ENCODE results near the gene PILRB.
"Not testable (repeated sequence)": the region's sequence is repeated elsewhere in the genome, so short reads cannot be mapped to it uniquely, and the experiment has no call there.

Gene PILRB

DNA sequence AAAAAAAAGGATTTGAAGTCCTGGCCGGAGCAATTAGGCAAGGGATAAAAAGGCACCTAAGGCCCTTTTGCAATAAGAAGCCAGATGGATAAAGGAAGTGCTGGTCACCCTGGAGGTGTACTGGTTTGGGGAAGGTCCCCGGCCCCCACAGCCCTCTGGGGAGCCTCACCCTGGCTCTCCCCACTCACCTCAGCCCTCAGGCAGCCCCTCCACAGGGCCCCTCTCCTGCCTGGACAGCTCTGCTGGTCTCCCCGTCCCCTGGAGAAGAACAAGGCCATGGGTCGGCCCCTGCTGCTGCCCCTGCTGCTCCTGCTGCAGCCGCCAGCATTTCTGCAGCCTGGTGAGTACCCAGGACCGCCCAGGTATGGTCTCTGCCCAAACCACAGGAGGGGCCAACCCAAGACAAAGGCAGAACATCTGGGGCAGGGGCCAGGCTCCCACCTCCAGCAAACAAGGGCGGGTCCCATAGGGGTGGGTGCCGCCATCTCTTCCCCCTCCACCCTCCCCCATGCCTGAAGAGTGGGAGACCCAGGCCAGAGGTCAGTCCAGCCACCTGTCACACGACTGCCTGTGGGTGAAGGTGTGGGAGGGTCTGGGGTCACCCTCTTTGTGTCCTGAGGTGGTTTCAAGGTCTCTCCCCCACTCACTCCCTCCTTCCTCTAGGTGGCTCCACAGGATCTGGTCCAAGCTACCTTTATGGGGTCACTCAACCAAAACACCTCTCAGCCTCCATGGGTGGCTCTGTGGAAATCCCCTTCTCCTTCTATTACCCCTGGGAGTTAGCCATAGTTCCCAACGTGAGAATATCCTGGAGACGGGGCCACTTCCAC lies at the start of gene PILRB:
Gene PILRB, plus strand, starts transcription at position 91 of the 830 bp plus-strand sequence. Its CDS starts 186 bp downstream, at position 277.
- DNase-seq, result no peak

DNA sequence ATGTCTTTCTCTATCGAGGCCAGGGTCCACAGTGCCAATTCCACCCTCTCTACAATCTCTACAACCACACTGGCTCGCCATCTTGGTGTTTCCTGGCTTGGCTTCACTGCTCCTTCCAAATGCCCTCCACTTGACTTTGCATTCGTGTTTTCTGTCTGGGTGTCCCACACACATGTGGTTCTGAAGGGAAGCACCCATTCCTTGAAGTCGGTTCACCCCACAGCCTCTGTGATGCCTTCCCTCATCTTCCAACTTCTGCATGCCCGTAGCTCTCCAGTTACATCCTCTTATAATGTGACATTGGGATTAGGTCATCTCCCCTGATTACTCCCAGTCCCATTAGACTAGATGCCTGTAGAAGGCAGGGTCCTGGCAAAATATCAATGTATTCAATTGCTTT lies 39.6 kb upstream of the PILRB start:
- not testable (repeated sequence) for DNase-seq

DNA sequence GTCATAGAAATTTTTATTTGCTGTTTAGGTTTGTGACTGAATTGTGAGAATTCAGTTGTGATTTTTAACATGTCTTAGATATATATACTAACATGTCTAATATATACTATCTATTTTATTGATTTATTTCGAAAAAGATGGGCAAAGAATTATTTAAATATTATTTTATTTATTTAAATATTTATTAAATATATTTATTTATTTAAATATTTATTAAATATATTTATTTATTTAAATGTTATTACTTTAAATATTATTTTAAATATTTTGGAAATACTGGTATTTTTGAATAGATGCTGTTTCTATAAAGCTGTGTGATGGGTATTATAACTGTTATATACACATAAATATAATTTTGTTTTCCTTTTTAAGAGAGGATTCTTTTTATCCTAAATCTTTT lies 36.3 kb upstream of the PILRB start:
- DNase-seq, result not testable (repeated sequence)

DNA sequence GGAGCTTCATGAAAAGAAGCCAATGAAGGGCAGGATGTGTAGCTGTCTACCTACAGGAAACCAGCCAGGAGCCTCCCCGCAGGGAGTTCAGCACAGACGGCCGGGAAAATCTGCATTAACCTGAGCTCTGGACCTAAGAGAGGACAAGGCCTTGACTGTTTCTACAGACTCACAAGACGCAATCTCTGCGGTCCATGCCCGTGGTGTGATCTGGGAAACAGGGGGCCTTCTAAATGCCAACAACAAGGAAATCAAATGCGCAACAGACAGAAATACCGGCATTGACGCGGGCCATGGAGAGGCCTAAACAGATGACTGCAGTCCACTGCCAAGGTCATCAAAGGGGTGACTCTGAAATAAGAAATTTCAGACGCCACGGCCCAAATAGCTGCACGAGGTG lies 33.7 kb upstream of the PILRB start:
- not testable (repeated sequence) for DNase-seq

DNA sequence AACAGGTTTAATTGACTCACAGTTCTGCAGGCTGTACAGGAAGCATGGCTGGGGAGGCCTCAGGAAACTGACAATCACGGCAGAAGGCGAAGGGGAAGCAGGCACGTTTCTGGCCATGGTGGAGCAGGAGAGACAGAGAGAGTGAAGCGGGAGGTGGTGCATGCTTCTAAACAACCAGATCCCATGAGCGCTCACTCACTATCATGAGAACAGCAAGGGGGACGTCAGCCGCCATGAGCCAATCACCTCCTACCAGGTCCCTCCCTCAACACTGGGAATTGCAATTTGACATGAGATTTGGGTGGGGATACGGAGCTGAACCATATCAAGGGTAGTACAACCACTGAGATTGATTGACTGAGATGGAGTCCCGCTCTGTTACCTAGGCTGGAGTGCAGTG lies 32.2 kb upstream of the PILRB start:
- DNase-seq, result not testable (repeated sequence)

DNA sequence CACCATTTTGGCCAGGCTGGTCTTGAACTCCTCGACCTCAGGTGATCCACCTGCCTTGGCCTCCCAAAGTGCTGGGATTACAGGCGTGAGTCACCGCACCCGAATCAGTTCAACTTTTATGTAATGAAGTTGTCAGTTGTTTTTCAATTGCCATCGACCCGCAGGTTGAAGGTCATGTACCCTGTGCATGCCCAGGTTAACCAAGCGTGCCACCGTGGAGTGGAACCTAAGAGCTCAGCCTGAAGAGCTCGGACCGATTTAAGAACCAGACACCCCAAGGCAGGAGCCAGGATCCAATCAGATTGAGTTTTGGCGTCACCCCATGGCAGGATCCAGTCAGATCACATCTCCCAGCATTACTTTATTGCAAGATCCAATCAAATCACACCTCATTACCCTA lies 31.0 kb upstream of the PILRB start:
- not testable (repeated sequence) for DNase-seq

DNA sequence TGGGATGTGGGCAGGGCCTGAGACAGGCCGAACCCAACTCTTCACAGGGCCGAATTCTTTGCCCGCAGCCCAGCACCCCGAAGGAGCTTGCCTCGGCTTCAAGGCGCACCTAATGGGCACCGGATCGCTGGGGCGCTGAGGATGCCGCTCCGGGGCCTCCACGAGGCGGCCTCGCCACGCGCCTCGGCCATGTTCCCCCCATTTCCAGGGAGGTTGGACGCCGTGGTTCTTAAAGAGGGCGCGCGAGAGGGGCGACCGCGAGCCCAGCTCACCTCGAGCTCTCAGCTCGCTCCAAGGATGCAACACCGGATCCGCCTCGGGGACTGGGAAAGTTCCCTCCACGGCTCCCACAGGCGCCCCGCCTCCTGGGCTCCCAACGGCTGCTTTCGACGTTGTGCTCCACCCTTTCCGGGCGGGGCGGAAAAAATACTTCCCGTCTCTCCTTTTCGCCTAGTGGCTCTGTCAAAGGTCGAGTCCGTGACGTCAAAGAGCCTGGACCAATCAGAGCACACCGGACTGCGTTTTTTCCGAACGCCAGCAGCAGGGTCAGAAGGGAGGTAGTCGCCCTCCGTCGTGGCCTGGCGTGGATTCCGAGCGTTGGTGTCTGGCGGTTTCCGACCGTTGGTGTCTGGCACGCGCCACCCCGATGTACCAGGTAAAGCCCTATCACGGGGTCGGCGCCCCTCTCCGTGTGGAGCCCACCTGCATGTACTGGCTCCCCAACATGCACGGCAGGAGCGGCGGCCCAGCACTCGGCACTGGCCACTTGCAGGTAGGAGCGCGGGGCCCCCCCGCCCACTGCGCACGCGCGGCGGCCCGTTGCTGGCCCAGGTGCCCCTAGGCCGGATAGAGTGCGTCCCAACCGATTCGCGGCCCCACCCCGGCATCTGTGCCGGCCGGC lies 22.1 kb upstream of the PILRB start:
- peak; percentile 58 to 93 for DNase-seq

DNA sequence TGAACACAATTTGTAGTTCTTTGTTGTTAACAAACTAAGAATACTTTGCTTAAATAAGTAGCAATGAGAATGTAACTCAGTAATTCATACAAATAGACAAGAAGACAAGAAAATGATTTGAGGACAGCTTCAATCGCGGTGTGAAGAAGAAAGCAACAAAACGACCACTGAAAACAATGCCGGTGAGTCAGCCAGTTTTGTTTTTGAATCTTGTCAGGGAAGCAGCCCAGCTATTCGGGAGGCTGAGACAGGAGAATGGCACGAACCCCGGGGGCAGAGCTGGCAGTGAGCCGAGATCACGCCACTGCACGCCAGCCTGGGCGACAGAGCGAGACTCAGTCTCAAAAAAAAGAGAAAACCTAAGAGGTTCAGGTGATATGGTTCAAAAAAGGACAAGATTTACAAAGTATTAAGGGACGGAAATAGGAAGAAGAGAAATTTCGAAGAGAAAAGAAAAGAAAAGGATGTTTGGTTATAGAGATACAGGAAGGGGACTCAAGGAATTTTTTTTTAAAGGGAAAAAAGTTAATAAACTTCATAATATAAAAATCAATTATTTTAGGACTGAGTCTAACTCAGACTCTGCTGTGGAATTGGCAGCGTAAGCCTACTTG lies 19.7 kb upstream of the PILRB start:
- DNase-seq, result not testable (repeated sequence)

DNA sequence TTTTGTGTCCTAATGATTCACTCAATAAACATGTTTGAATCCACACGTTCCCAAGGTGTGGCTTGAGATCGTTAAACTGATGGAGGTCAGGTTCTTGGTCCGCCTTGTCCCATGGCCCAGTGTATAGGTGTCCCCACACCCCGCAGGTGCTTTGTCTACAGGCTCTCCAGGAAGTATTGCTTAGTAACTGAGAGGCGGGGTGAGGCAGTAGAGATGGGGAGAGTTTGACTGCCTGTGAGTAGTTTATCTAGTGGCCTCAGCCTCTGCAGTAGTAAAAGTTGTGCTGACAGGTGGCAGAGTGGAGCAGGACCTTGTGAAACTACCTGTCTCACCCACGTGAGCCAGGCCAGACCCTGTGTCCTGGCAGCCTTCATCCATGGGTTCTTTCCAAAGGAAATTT lies 16.6 kb upstream of the PILRB start:
- not testable (repeated sequence) for DNase-seq

DNA sequence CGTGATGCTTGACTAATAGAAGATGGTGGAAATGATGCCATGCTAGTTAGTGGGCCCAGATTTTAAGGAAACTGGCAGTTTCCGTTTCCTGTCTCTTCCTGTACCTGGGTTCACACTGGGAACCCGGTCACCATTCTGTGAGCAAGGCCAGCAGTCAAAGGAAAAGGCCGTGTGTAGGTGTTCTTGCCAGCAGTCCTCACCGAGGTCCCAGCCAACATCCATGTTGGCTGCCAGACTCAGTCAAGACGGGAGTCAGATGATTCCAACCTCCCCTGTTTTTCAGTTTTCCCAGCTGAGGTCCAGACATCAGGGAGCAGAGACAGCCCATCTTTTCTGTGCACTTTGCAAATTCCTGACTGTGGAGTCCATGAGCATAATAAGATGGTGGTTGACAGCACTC lies 15.2 kb upstream of the PILRB start:
- no peak for DNase-seq

DNA sequence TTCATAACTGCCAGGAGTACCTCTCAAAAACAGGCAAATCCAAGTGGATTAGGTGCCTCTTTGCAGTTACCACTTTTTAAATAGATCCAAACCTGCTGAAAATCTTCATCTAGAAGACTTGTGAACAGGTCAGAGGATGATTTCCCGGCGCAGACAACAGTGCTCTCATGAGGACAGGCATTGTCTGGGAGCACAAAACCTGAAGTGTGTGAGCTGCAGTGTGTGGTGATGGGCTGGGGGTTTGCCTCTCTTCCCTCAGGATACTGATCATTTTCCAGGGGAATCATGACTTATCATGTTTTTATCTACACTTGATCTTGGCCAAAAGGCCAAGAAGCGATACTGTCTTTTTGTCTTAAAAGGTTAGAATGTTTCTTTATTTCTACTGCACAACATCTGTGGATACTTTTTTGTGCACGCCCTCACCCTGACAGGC lies 13.8 kb upstream of the PILRB start:
- not testable (repeated sequence) for DNase-seq

DNA sequence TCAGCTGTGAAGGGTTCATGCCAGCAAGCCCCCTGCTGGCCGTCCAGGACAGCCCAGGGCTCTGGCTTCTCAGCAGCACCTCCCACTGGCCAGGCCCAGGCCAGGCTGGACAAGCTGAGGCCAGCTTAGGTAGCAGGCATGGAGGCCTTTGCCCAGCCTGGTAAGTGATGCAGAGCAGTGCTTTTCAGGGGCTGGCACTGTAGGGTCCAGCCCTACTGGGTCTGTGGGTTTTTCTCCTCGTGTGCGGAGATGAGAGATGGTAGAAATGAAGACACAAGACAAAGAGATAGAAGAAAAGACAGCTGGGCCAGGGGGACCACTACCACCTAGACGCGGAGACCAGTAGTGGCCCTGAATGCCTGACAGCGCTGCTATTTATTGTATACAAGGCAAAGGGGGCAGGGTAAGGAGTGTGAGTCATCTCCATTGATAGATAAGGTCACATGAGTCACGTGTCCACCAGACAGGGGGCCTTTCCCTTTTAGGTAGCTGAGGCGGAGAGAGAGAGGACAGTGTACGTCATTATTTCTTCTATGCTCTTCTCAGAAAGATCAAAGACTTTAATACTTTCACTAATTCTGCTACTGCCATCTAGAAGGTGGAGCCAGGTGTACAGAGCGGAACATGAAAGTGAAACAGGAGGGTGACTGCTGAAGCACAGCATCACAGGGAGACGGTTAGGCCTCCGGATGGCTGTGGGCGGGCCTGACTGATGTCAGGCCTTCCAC lies 13.2 kb upstream of the PILRB start:
- DNase-seq, result peak in 1 of 2 donors; percentile 30

DNA sequence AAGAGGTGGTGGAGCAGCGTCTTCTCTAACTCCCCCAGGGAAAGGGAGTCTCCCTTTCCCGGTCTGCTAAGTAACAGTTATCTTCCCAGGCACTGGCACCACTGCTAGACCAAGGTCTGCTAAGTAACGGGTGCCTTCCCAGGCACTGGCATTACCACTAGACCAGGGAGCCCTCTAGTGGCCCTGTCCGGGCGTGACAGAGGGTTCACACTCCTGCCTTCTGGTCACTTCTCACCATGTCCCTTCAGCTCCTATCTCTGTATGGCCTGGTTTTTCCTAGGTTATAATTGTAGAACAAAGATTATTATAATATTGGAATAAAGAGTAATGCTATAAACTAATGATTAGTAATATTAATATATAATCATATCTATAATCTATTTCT lies 12.6 kb upstream of the PILRB start:
- DNase-seq, result peak; percentile 14 to 47

DNA sequence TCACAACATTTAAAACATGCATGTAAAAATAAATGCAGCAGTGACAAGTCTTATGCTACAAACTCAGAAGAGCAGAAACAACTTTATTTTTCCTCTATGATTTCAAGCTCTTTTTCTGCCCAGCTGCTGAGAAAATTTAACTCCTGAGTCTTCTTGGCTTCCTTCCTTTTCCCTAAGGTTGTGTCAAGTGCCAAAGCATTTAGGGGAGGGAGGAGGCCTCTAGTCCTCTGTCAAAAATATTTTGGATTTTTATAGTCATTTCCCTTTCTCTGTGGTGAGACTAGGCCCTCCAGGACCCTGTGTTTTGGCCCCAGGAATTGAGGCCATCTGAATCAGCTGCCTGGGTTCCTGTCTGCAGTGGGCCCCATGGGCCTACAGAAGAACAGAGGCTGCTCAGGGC lies 11.0 kb upstream of the PILRB start:
- no peak for DNase-seq

DNA sequence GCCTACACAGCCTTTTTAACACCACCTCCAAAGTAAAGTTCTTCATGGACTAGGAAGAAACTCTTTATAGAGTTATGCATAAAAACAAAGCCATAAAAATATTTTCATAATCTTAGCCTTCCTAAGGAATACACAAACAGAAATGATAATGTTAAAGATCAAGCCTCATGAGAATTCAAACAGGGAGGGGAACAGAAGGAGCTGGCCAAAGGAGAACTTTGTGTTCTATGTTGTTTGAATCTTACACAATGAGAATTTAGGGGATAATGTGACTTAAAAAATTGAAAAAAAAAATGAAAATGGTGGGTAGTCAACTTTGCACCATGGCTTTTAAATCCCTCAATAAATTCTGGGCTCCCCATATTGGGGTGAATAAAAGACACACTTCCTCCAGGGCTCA lies 9.1 kb upstream of the PILRB start:
- DNase-seq, result no peak

DNA sequence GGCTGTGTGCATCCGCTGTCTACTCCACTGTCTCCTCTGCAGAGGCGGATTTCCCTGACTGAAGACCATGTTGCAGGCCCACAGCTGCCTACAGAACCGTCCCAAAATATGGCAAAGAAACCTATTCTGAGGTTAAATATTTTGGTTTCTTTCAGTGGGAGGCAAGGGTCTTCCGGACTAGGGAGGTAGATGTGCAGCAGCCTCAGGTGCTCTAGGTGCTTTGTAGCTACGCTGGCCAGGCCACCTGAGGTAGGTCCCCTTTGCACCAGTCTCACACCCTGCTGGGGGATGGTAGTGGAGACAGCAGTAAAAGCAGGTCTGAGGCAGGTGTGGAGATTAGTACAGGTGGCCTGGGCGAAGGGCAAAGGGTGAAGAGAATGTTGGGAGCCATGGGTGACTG lies 8.2 kb upstream of the PILRB start:
- DNase-seq, result no peak

DNA sequence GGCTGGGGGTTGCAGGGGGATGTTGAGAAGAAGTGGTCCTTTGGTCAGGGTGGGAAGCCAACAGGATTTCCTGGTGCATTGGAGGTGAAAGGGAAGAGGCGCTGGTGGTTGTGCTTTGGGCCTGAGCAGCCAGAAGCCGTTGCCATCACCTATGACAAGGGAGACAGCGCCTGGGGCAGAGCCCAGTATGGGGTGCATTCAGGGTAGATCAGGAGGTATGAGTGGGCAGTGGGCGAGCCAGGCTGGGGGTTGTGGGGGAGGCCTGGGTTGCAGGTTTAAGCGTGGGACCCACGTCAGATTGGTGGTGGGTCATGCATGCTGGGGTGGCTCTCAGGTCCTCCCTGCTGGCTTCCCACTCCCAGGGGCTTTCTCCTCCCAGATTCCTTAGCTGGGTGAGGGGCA lies 6.3 kb upstream of the PILRB start:
- DNase-seq, result no peak

DNA sequence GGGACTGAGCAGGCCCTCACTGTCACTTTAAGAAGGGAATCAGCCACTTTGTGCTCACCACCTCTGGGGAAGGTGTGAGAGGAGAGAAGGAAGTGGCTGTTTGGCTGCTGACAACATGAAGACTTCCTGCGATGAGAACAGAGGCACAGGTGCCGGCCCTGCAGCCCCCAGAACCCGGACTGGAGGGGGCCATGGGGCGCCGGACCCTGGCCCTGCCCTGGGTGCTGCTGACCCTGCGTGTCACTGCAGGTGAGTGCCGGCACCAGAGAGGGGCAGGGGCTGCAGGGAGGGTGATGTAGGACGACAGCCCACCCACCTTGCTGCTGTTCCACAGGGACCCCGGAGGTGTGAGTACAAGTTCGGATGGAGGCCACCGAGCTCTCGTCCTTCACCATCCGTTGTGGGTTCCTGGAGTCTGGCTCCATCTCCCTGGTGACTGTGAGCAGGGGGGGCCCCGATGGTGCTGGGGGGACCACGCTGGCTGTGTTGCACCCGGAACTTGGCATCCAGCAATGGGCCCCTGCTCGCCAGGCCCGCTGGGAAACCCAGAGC lies 5.6 kb upstream of the PILRB start:
- not testable (repeated sequence) for DNase-seq

DNA sequence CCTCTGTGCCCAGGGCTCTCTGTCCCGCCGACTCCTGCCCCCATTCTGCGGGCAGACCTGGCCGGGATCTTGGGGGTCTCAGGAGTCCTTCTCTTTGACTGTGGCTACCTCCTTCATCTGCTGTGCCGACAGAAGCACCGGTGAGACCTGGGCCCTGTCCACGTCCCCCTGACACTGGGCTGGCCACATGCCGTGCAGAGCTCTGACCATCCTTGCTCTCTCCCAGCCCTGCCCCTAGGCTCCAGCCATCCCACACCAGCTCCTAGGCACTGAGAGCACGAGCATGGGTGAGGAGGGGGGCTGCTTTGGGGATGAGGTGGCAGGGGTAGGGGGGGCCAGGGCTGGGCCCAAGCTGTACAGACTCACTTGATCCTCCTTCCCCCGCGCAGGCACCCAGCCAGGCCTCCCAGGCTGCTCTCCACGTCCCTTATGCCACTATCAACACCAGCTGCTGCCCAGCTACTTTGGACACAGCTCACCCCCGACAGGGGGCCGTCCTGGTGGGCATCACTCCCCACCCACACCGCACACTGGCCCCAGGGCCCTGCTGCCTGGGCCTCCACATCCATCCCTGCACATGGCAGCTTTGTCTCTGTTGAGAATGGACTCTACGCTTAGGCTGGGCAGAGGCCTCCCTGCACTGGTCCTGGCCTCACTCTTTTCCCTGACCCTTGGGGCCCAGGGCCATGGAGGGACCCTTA lies 4.8 kb upstream of the PILRB start:
- DNase-seq, result no peak

DNA sequence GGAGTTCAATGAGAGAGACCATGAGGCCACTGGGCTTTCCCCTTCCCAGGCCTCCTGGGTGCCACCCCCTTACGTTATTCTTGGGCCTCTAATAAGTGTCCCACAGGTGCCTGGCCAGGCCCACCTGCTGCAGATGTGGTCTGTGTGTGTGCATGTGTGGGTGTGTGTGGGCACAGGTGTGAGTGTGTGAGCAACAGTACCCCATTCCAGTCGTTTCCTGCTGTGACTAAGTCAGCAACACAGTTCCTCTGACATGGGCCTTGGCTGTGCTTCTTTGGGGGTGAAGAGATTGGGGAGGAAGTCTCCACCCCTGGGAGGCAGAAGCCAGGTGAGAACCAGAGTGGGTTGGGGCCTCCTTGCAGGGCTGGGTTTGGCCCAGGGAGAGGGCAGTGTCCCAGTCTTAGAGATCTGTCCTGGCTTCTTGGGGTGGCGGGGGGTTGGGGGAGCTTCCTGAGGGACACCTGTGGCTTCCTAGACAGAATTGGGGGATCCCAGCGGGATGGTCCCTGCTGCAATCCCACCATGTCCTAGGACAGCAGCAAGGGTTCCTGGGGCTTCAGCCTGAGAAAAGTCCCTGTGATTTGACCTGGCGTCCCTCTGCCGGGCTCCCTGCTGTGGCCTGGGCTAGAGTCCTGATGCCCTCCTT lies 4.1 kb upstream of the PILRB start:
- no peak for DNase-seq

DNA sequence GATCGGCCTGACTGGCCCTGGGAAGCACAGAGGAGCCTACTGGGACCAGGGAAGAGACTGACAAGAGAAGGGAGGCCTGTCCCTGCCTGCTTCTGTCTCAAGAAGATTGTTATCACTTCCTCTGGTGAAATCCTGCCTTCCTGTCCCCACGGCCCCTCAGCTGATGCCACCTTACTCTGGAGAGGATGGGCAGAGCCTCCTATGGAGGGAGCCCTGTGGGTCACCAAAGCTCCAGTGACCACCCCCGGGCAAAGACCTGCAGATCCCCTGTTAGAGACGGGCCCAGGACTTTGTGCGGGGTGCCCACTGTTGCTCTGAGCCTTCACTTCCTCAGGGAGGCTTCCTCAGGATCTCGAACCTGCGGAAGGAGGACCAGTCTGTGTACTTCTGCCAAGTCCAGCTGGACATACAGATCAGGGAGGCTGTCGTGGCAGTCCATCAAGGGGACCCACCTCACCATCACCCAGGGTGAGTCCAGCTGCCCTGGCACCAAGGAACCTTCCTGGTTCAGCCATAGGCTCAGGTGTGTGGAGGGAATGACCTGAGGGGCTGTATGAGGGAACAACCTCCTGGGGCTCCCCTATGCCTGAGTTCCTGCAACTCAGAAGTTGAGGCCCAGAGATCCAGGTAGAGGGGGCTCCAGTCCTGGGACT lies 1.4 kb upstream of the PILRB start:
- DNase-seq, result no peak
